ENCODE results near the gene VPS33A.
"Not testable (repeated sequence)": the region's sequence is repeated elsewhere in the genome, so short reads cannot be mapped to it uniquely, and the experiment has no call there.

VPS33A gene

GRCh38 chr12:122266230-122266901 is at the start of gene VPS33A:
VPS33A (minus strand) TSS chr12:122266494; CDS start chr12:122266408, 86 bp downstream.
- peak; percentile 95 for DNase-seq

GRCh38 chr12:122312926-122313325 is 46.6 kb upstream of the VPS33A start:
- DNase-seq: no peak

GRCh38 chr12:122311696-122312095 is 45.4 kb upstream of the VPS33A start:
- DNase-seq: no peak

- DNase-seq: no peak
These were observed 44.5 kb upstream of the VPS33A start for GRCh38 chr12:122310626-122311333.

GRCh38 chr12:122309564-122310121 is 43.3 kb upstream of the VPS33A start:
- DNase-seq: no peak

- peak; percentile 46 for DNase-seq
These were observed 42.5 kb upstream of the VPS33A start for GRCh38 chr12:122308811-122309210.

- DNase-seq: no peak
These were observed 40.1 kb upstream of the VPS33A start for GRCh38 chr12:122306407-122306806.

- DNase-seq: no peak
These were observed 38.6 kb upstream of the VPS33A start for GRCh38 chr12:122304924-122305323.

- no peak for DNase-seq
These were observed 36.8 kb upstream of the VPS33A start for GRCh38 chr12:122303068-122303467.

GRCh38 chr12:122298071-122298748 is 31.9 kb upstream of the VPS33A start:
- DNase-seq: no peak

- no peak for DNase-seq
These were observed 31.2 kb upstream of the VPS33A start for GRCh38 chr12:122297494-122297893.

- DNase-seq: no peak
These were observed 29.6 kb upstream of the VPS33A start for GRCh38 chr12:122295877-122296276.

- DNase-seq: no peak
These were observed 26.8 kb upstream of the VPS33A start for GRCh38 chr12:122293081-122293480.

- DNase-seq: no peak
These were observed 25.1 kb upstream of the VPS33A start for GRCh38 chr12:122291431-122291830.

- DNase-seq: no peak
These were observed 17.4 kb upstream of the VPS33A start for GRCh38 chr12:122283680-122284079.

GRCh38 chr12:122282061-122282460 is 15.8 kb upstream of the VPS33A start:
- DNase-seq: peak; percentile 69

GRCh38 chr12:122276242-122276641 is 9.9 kb upstream of the VPS33A start:
- no peak for DNase-seq

GRCh38 chr12:122275459-122275858 is 9.2 kb upstream of the VPS33A start:
- DNase-seq: no peak

GRCh38 chr12:122265886-122266229 is 436 bp downstream of the VPS33A start:
- DNase-seq: peak; percentile 18

GRCh38 chr12:122265476-122265875 is 818 bp downstream of the VPS33A start:
- peak; percentile 1 for DNase-seq

GRCh38 chr12:122260735-122261134 is 5.6 kb downstream of the VPS33A start:
- DNase-seq: not testable (repeated sequence)

- not testable (repeated sequence) for DNase-seq
These were observed 7.4 kb downstream of the VPS33A start for GRCh38 chr12:122258939-122259338.

- DNase-seq: not testable (repeated sequence)
These were observed 7.8 kb downstream of the VPS33A start for GRCh38 chr12:122258462-122258861.

- DNase-seq: no peak
These were observed 15.8 kb downstream of the VPS33A start for GRCh38 chr12:122250536-122250935.

Data from HCEC 1CT (cell line).